ENCODE results near the gene TUBA8. TPM values are rescaled to one million over a fixed set of nuclear protein-coding genes. Genes with fewer than 3 reads are reported as not detected.
"Not testable (repeated sequence)": the region's sequence is repeated elsewhere in the genome, so short reads cannot be mapped to it uniquely, and the experiment has no call there.

TUBA8 gene
- total and polyA plus RNA-seq, 2 donors = 1.5 to 4.5 TPM

DNA sequence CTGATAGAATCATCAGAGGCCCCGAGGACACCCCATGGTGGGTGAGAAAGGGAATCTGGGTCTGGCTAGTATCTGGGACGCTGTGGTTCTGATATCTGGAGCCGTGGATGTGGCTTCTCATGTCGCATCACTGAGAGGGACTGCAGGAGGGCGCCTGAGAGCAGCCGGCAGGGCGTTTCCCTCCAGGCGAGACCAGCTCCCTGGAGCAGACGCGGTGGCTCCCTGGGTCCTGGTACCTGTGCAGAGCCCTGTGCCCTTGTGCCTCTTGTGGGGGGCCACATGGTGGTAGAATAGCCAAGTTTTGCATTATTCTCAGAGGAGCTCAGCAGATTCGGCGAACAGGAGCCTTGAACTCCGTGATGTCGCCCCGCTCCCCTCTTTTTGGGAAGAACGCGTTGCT is 59.7 kb downstream of the TUBA8 start:
- WGBS = 81% methylated on average over 17 of the region's 17 CpGs
- DNase-seq (ENCODE audit: extremely low spot score); H3K27ac ChIP-seq (ENCODE audit: low read depth); H3K36me3 ChIP-seq (ENCODE audit: insufficient read depth); H3K4me3 ChIP-seq (ENCODE audit: low read depth, low read length); H3K4me1 ChIP-seq (ENCODE audit: insufficient read depth): not testable (repeated sequence)

GRCh38 chr22:18172203-18172602 is 61.6 kb downstream of the TUBA8 start:
- DNase-seq (ENCODE audit: extremely low spot score) = not testable (repeated sequence)
- WGBS = 57% methylated on average over 3 of the region's 3 CpGs

DNA sequence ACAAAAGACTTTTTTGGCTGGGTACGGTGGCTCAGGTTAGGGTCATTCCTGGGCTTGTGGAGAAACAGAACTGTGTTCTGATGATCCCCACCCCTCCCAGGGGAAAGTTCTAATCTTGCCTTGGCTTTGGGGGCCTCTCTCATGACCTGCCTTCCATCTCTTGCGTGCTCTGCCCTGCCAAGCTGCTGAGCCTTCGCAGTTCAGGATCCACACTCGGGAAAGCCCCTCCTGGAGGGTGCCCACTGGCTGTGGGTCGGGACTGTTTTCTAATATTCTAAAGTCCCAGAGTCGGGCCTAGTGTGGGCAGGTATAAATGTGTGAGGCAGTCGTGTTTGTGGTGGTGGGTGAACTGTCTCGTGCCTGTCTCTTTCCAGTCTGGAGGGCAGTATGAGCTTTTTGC is 62.2 kb downstream of the TUBA8 start:
- WGBS = 75% methylated on average over 7 of the region's 8 CpGs
- not testable (repeated sequence) for H3K4me3 ChIP-seq (ENCODE audit: low read depth, low read length); H3K4me1 ChIP-seq (ENCODE audit: insufficient read depth); H3K27ac ChIP-seq (ENCODE audit: low read depth); DNase-seq (ENCODE audit: extremely low spot score); H3K36me3 ChIP-seq (ENCODE audit: insufficient read depth)

More at GRCh38 chr22:18172203-18172602, 61.6 kb downstream of the TUBA8 start:
- H3K27ac ChIP-seq (ENCODE audit: low read depth); H3K36me3 ChIP-seq (ENCODE audit: insufficient read depth); H3K4me1 ChIP-seq (ENCODE audit: insufficient read depth); H3K4me3 ChIP-seq (ENCODE audit: low read depth, low read length): not testable (repeated sequence)

DNA sequence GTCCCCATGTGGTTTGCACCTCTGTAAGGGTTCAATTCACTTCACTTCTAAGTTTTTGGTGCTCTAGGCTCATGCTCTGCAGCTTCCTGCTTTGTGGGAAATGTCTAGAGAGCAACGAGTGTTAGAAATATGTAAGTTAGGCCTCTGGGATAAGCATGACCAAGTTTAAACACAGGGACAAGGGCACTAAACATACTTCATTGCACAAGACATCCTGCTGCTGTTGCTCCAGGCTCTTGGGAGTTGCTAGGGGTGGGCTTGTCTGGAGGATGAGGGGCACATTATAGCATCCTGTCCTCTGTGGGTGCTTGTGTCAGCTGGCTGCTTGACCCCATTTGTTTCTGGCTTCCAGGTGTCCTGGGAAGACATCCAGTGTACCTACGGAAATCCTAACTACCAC is 62.8 kb downstream of the TUBA8 start:
- not testable (repeated sequence) for DNase-seq (ENCODE audit: extremely low spot score); H3K4me3 ChIP-seq (ENCODE audit: low read depth, low read length); H3K36me3 ChIP-seq (ENCODE audit: insufficient read depth); H3K4me1 ChIP-seq (ENCODE audit: insufficient read depth); H3K27ac ChIP-seq (ENCODE audit: low read depth)
- 82% methylated on average over 2 of the region's 2 CpGs for WGBS

Small RNA genes lying within 50 kb of the gene (small RNA-seq; reads per million reads assigned to genes)
- not detected for gene AC016027.5

Other genes with a start within 250 kb of the TUBA8 start
- gene MICAL3, start 86.2 kb upstream of the TUBA8 start, total RNA-seq = 31.8 TPM
- gene MICAL3, start 86.2 kb upstream of the TUBA8 start, polyA plus RNA-seq = 42.4 TPM
- gene PEX26, start 32.8 kb upstream of the TUBA8 start, total RNA-seq = 11.9 TPM
- gene PEX26, start 32.8 kb upstream of the TUBA8 start, polyA plus RNA-seq = 17.5 TPM
- gene USP18, start 39.4 kb downstream of the TUBA8 start, total RNA-seq = 2.6 TPM
- 9.1 TPM for gene USP18, start 39.4 kb downstream of the TUBA8 start, polyA plus RNA-seq